GM18511 (cell line): ENCODE measurements around the gene RTP5.
A peak's percentile ranks its signal among the peaks of the same experiment; 100 is the strongest.
"Not testable (repeated sequence)": the region's sequence is repeated elsewhere in the genome, so short reads cannot be mapped to it uniquely, and the experiment has no call there.

Experiments
- ATAC-seq: cut with Tn5 transposase; IDR thresholded peaks from one replicate; pipeline ENCODE4 v1.9.1; 2021; ENCODE audit warnings: mild to moderate bottlenecking, moderate library complexity; ENCODE audit not compliant: unreplicated experiment

Gene RTP5

GRCh38 chr2:241870081-241870541 is 582 bp downstream of the RTP5 start:
- no peak for ATAC-seq

- no peak for ATAC-seq
Measured at GRCh38 chr2:241870611-241871537, 1.3 kb downstream of the RTP5 start.

- ATAC-seq: no peak
Measured at GRCh38 chr2:241871538-241872312, 2.2 kb downstream of the RTP5 start.

GRCh38 chr2:241872313-241872642 is 2.7 kb downstream of the RTP5 start:
- ATAC-seq: no peak

- no peak for ATAC-seq
Measured at GRCh38 chr2:241873081-241873802, 3.7 kb downstream of the RTP5 start.

- ATAC-seq: no peak
Measured at GRCh38 chr2:241873803-241874110, 4.2 kb downstream of the RTP5 start.

GRCh38 chr2:241874277-241874925 is 4.9 kb downstream of the RTP5 start:
- ATAC-seq: no peak

- not testable (repeated sequence) for ATAC-seq
Measured at GRCh38 chr2:241875754-241876527, 6.4 kb downstream of the RTP5 start.

GRCh38 chr2:241876528-241877196 is 7.1 kb downstream of the RTP5 start:
- no peak for ATAC-seq

- ATAC-seq: no peak
Measured at GRCh38 chr2:241877197-241877685, 7.7 kb downstream of the RTP5 start.

GRCh38 chr2:241877989-241878970 is 8.8 kb downstream of the RTP5 start:
- ATAC-seq: no peak

GRCh38 chr2:241879326-241879725 is 9.8 kb downstream of the RTP5 start:
- ATAC-seq: no peak

GRCh38 chr2:241880311-241881073 is 11.0 kb downstream of the RTP5 start:
- ATAC-seq: no peak

GRCh38 chr2:241882091-241882625 is 12.6 kb downstream of the RTP5 start:
- peak; percentile 74 for ATAC-seq

- no peak for ATAC-seq
Measured at GRCh38 chr2:241884951-241885290, 15.4 kb downstream of the RTP5 start.

- ATAC-seq: no peak
Measured at GRCh38 chr2:241885291-241885945, 15.9 kb downstream of the RTP5 start.
